Neural crest cell (in vitro differentiated cells): ENCODE results near the gene SLITRK5. TPM values are rescaled to one million over a fixed set of nuclear protein-coding genes. Genes with fewer than 3 reads are reported as not detected.
A peak's percentile ranks its signal among the peaks of the same experiment; 100 is the strongest.

ENCODE experiments used
- DNase-seq: peaks from one replicate; pipeline ENCODE4 v3.0.0; 2021; ENCODE audit warnings: low read depth, mixed read lengths, low spot score
- H3K27ac Mint-ChIP-seq: one replicate; pipeline ENCODE4 v1.8.0; 2021; ENCODE audit warnings: mild to moderate bottlenecking, mixed read lengths; ENCODE audit not compliant: unreplicated experiment
- H3K27me3 Mint-ChIP-seq: 2 replicates; pipeline ENCODE4 v1.8.0; 2021; ENCODE audit warnings: low read depth, mild to moderate bottlenecking, mixed read lengths
- H3K36me3 Mint-ChIP-seq: 2 replicates; pipeline ENCODE4 v1.8.0; 2021; ENCODE audit warnings: low read depth, mild to moderate bottlenecking, mixed read lengths
- H3K4me1 Mint-ChIP-seq: 2 replicates; pipeline ENCODE4 v1.8.0; 2021; ENCODE audit warnings: mixed read lengths
- H3K4me3 Mint-ChIP-seq: one replicate; pipeline ENCODE4 v1.8.0; 2021; ENCODE audit warnings: mild to moderate bottlenecking, mixed read lengths
- H3K9me3 Mint-ChIP-seq: 2 replicates; pipeline ENCODE4 v1.8.0; 2021; ENCODE audit warnings: mixed read lengths
- CTCF ChIP-seq: fragments of 200-600 bp; sonication (generic); conservative IDR thresholded peaks from 2 replicates; pipeline ENCODE4 v1.5.0; 2021; ENCODE audit warnings: antibody characterized with exemption, mild to moderate bottlenecking
- total RNA-seq: library from RNA; stranded (reverse); gene quantifications from 2 replicates; pipeline ENCODE4 v1.2.1, GENCODE V29; 2021

SLITRK5 gene
- total RNA-seq, 1 donor from 2014 or later, result 5.4 TPM

GRCh38 chr13:87667686-87668085, 3.5 kb upstream of the SLITRK5 start:
- DNase-seq, result no peak
- no peak overlapping the region for H3K4me3 Mint-ChIP-seq
- H3K27me3 Mint-ChIP-seq, result peaks cover 6% of the 10 kb centered on the region
- no peaks in the 10 kb centered on the region for H3K9me3 Mint-ChIP-seq
- H3K27ac Mint-ChIP-seq, result no peak overlapping the region
- no peak for TF ChIP-seq CTCF
- H3K4me1 Mint-ChIP-seq, result peaks cover 14% of the 10 kb centered on the region
- no peaks in the 10 kb centered on the region for H3K36me3 Mint-ChIP-seq

- peaks cover 32% of the 10 kb centered on the region for H3K4me1 Mint-ChIP-seq
- H3K4me3 Mint-ChIP-seq, result no peak overlapping the region
- H3K36me3 Mint-ChIP-seq, result no peaks in the 10 kb centered on the region
- DNase-seq, result no peak
- no peak overlapping the region for H3K27ac Mint-ChIP-seq
- H3K27me3 Mint-ChIP-seq, result peaks cover 22% of the 10 kb centered on the region
- H3K9me3 Mint-ChIP-seq, result no peaks in the 10 kb centered on the region
- TF ChIP-seq CTCF, result peak; percentile 81
Observed at GRCh38 chr13:87669379-87669978, 1.7 kb upstream of the SLITRK5 start.

- peak overlapping the region; percentile 97 for H3K4me3 Mint-ChIP-seq
- peak overlapping the region; percentile 79 for H3K27ac Mint-ChIP-seq
- H3K9me3 Mint-ChIP-seq, result no peaks in the 10 kb centered on the region
- H3K36me3 Mint-ChIP-seq, result peaks cover 12% of the 10 kb centered on the region
- peaks cover 37% of the 10 kb centered on the region for H3K4me1 Mint-ChIP-seq
- H3K27me3 Mint-ChIP-seq, result peaks cover 47% of the 10 kb centered on the region
- DNase-seq, result peak; percentile 48
- TF ChIP-seq CTCF, result no peak
Observed at GRCh38 chr13:87671753-87672605, 808 bp downstream of the SLITRK5 start.

GRCh38 chr13:87674247-87674738, 3.1 kb downstream of the SLITRK5 start:
- TF ChIP-seq CTCF, result no peak
- no peaks in the 10 kb centered on the region for H3K9me3 Mint-ChIP-seq
- peaks cover 26% of the 10 kb centered on the region for H3K36me3 Mint-ChIP-seq
- peaks cover 67% of the 10 kb centered on the region for H3K27me3 Mint-ChIP-seq
- DNase-seq, result no peak
- H3K4me1 Mint-ChIP-seq, result peaks cover 49% of the 10 kb centered on the region
- no peak overlapping the region for H3K27ac Mint-ChIP-seq
- H3K4me3 Mint-ChIP-seq, result peak overlapping the region; percentile 95

- Mint-ChIP-seq H3K4me3 (peak overlapping the region; percentile 77), H3K27ac (no peak overlapping the region), H3K27me3 (peaks cover 66% of the 10 kb centered on the region), H3K9me3 (no peaks in the 10 kb centered on the region), H3K4me1 (peaks cover 43% of the 10 kb centered on the region), H3K36me3 (peaks cover 26% of the 10 kb centered on the region)
- no peak for TF ChIP-seq CTCF
- no peak for DNase-seq
Observed at GRCh38 chr13:87675851-87676250, 4.7 kb downstream of the SLITRK5 start.
